GM21737 (cell line): ENCODE results near the gene ARFGEF3.

Source experiments
- ATAC-seq: cut with Tn5 transposase; IDR thresholded peaks from one replicate; pipeline ENCODE4 v1.9.1; 2021; ENCODE audit warnings: mild to moderate bottlenecking, moderate library complexity; ENCODE audit not compliant: unreplicated experiment

ARFGEF3 gene

GRCh38 chr6:138296786-138297185 lies 135.0 kb downstream of the ARFGEF3 start:
- ATAC-seq = no peak

- no peak for ATAC-seq
Measured at GRCh38 chr6:138297761-138298298, 136.1 kb downstream of the ARFGEF3 start.

GRCh38 chr6:138300469-138300868 lies 138.7 kb downstream of the ARFGEF3 start:
- no peak for ATAC-seq

- ATAC-seq = no peak
Measured at GRCh38 chr6:138302554-138302953, 140.8 kb downstream of the ARFGEF3 start.

- no peak for ATAC-seq
Measured at GRCh38 chr6:138307352-138307751, 145.6 kb downstream of the ARFGEF3 start.

- no peak for ATAC-seq
Measured at GRCh38 chr6:138307816-138308730, 146.3 kb downstream of the ARFGEF3 start.

- ATAC-seq = no peak
Measured at GRCh38 chr6:138308731-138309110, 147.0 kb downstream of the ARFGEF3 start.

- no peak for ATAC-seq
Measured at GRCh38 chr6:138309695-138310094, 148.0 kb downstream of the ARFGEF3 start.

GRCh38 chr6:138310294-138310693 lies 148.6 kb downstream of the ARFGEF3 start:
- ATAC-seq = no peak

- no peak for ATAC-seq
Measured at GRCh38 chr6:138310821-138311220, 149.1 kb downstream of the ARFGEF3 start.

GRCh38 chr6:138311268-138311667 lies 149.5 kb downstream of the ARFGEF3 start:
- no peak for ATAC-seq

- no peak for ATAC-seq
Measured at GRCh38 chr6:138318741-138319375, 157.1 kb downstream of the ARFGEF3 start.

GRCh38 chr6:138321934-138322333 lies 160.2 kb downstream of the ARFGEF3 start:
- no peak for ATAC-seq

GRCh38 chr6:138323821-138324220 lies 162.1 kb downstream of the ARFGEF3 start:
- ATAC-seq = no peak

GRCh38 chr6:138328210-138328609 lies 166.5 kb downstream of the ARFGEF3 start:
- no peak for ATAC-seq

- ATAC-seq = no peak
Measured at GRCh38 chr6:138330763-138331162, 169.0 kb downstream of the ARFGEF3 start.

GRCh38 chr6:138331444-138331843 lies 169.7 kb downstream of the ARFGEF3 start:
- ATAC-seq = no peak

GRCh38 chr6:138331984-138332383 lies 170.2 kb downstream of the ARFGEF3 start:
- ATAC-seq = no peak

- no peak for ATAC-seq
Measured at GRCh38 chr6:138334000-138334399, 172.3 kb downstream of the ARFGEF3 start.

GRCh38 chr6:138334963-138335362 lies 173.2 kb downstream of the ARFGEF3 start:
- ATAC-seq = no peak

- no peak for ATAC-seq
Measured at GRCh38 chr6:138336221-138336620, 174.5 kb downstream of the ARFGEF3 start.

- no peak for ATAC-seq
Measured at GRCh38 chr6:138337076-138337475, 175.3 kb downstream of the ARFGEF3 start.
